HG02763 (cell line): Measurements from ENCODE around the gene GRK5.
"Not testable (repeated sequence)": the region's sequence is repeated elsewhere in the genome, so short reads cannot be mapped to it uniquely, and the experiment has no call there.

Experiments
- ATAC-seq: cut with Tn5 transposase; IDR thresholded peaks from one replicate; pipeline ENCODE4 v1.9.1; 2021; ENCODE audit warnings: mild to moderate bottlenecking, moderate library complexity; ENCODE audit not compliant: unreplicated experiment

Gene GRK5

DNA sequence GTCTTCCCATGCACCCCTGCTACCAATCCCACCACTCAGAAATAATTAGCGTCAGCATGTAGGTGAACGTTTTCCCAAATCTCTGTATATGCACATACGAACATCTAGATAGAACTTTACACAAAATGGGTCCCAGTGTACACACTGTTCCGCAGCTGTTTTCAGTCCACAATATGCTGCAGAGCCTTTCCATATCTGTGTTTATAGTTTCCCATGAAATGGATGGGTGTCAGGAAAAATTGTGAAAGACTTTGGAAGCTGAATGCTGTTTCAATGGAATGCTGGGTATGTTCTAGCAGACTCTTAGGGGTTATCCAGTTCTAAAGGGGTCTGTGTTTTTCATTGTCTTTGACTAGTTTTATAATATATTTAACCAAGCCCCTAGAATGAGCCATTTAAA is 13.8 kb downstream of the GRK5 start:
- no peak for ATAC-seq

DNA sequence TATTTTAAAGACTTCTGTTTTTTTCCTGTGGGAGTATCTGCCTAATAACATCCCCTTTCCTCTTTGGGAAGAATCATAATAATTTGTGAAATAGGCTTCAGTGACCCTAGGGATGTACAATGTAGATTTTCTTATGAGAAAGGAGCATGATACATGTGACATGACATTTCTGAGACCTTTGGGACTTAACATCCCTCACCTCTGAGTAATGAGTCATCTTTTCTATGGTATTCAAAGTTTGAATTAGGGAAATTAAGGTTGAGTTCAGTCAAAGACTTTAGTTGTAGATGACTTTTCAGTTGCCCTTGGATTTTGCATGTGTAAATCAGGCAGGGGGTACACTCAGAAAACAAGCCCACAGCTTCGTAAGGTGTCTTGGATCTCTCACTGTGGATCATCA is 14.3 kb downstream of the GRK5 start:
- no peak for ATAC-seq

DNA sequence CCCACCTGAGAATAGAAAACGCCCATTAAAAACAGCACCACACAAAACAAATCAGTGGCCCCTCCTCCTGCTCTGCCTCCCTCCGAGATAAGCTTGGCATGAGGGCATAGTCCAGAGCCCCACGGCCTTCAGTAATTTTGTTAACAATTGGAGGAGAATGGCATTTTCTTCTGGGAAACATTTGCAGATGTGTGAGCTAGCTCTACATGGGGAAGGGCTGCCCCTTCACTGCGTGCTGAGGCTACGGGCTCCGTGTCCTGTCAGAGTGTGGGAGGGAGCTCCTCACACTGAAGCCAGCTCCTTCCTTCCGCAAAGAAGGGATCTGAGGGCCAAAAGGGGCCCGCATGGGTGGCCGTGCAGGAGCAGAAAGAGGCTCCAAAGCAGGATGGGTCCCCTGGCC is 15.2 kb downstream of the GRK5 start:
- no peak for ATAC-seq

DNA sequence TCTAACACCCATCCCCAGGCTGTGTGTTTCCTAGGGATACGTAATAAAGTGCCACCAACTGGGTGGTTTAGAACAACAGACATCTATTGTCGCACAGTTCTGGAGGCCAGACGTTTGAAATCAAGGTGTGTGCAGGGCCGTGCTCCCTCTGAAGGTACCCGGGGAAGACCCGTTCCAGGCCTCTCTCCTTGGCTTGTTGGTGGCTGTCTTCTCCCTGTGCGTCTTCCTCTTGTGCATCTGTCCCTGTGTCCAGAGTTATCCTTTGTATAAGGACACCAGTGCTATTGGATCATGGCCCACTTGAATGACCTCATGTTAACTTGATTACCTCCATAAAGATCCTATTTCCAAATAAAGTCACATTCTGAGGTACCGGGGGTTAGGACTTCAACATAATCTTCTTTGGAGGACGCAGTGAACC is 15.6 kb downstream of the GRK5 start:
- ATAC-seq, result no peak

DNA sequence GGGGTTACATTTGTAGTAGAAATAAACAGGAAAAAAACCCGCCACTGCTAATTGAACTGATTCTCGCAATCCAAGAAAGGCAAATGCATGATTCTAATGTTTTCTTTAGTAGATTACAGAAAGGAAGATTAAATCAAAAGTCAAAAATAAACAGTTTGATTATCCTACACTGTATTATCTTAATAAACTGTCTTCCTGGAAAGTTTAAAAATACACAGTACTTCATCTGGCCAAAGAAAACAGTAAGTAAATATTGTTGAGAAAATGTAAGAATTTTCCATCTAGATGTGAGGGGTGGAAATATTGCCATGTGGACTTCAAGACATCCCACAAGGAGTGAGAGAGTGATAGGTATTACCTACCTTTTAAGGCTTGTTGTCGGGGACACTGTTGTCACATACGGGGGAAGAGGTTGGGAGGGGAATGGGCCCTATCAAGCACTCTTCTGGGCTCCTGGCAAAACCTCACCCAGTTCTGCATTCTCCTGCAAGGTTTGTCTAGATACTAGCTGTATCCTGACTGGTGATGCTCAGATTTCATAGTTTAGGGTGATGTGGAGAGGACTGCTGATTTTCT is 17.8 kb downstream of the GRK5 start:
- ATAC-seq, result no peak

DNA sequence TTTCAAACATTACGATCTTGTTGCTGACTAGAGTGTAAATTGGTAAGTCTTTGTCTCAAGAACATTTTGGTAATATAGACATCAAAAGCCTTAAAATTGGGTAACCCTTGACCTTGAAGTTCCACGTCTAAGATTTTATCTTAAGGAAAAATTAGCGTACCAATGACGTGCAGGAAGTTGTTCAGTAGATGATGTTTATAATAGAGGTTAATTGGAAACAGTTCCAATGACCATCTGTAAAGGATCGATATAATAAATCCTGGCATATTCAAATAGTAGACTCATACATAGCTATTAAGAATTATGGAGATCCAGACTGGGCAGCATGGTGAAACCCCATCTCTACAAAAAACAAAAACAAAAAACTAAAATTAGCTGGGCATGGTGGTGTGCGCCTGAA is 20.5 kb downstream of the GRK5 start:
- no peak for ATAC-seq

DNA sequence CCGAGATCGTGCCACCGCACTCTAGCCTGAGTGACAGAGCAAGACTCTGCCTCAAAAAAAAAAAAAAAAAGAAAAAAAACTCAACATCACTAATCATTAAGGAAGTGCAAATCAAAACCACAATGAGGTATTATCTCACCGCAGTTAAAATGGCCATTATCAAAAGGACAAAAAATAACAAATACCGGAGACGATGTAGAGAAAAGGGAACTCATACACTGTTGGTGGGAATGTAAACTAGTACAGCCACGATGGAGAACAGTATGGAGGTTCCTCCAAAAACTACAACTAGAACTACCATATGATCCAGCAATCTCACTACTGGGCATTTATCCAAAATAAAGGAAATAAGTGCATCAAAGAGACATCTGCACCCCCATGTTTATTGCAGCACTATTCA is 24.3 kb downstream of the GRK5 start:
- no peak for ATAC-seq

DNA sequence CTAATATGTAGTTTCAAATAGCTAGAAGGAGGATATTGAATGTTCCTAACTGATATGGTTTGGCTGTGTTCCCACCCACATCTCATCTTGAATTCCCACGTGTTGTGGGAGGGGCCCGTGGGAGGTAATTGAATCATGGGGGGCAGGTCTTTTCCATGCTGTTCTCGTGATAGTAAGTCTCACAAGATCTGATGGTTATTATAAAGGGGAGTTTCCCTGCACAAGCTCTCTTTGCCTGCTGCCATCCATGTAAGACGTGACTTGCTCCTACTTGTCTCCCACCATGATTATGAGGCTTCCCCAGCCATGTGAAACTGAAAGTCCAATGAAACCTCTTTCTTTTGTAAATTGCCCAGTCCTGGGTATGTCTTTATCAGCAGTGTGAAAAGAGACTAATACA is 25.1 kb downstream of the GRK5 start:
- ATAC-seq, result not testable (repeated sequence)

DNA sequence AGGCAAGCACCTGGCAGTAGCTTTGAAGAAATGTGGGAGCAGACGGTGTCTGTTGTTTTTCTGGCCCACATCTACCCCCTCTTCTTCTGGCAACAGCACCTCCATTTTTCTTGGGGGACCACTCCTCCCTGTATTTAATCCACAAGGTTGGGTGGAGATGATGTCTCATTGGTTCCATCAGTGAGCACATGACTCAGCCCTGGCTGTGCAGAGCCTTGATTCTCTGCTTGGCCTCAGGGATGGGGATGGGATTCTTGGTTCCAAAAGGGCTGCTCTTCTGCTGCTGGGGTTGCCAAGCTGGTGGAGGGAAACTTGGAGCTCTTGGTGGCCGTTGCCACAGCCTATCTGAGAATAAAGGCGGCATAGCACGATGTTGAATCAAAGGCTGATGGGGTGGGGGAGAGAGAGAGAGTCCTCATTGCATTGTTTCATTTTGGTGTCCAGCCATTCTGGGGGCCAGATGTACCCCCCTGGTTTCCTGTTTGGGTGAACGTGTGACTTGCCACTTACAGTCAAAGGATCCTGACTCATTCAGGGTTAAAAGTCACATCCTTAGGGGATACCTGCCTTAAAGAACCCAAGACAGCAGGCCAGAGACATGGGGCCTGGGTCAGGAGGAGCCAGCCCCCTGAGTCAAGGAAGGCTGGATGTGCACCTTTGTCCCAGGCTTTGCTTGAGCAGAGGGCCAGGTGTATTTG is 25.9 kb downstream of the GRK5 start:
- no peak for ATAC-seq

DNA sequence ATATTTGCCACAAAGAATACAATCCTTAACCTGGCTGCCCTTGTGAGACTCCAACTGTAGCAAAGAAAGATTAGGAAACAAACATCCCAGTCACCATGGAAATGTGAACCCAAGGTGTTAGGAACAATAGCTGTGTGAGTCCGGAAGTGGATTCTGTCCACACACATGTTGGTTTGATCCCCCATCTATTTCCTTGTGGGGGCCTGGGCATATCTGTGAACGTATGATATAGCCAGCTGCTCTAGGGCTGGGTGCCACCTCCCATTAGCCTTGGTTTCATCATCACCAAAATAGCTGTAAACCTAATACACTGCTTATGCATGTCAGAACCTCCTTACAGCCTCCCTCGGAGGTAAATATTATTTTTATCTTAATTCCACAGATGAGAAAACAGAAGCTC is 26.4 kb downstream of the GRK5 start:
- no peak for ATAC-seq

DNA sequence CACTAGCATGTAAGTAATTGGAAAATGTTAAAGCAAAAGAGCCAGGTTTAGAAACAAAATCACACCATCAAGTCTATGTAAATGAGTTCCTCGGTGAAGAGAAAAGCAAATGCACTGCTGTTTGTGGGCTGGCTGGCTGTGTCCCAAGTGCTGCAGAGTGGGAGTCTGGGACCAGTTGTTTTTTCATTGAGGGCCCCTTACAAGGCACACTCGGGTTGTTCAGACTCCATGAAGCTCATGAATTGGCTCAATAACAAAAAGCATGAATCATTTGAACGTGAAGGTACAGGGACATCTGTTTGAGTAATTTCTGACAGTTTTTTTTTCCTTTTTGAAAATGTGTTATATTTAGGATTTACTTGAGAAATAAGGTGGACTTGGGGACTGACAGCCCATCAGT is 28.0 kb downstream of the GRK5 start:
- no peak for ATAC-seq

DNA sequence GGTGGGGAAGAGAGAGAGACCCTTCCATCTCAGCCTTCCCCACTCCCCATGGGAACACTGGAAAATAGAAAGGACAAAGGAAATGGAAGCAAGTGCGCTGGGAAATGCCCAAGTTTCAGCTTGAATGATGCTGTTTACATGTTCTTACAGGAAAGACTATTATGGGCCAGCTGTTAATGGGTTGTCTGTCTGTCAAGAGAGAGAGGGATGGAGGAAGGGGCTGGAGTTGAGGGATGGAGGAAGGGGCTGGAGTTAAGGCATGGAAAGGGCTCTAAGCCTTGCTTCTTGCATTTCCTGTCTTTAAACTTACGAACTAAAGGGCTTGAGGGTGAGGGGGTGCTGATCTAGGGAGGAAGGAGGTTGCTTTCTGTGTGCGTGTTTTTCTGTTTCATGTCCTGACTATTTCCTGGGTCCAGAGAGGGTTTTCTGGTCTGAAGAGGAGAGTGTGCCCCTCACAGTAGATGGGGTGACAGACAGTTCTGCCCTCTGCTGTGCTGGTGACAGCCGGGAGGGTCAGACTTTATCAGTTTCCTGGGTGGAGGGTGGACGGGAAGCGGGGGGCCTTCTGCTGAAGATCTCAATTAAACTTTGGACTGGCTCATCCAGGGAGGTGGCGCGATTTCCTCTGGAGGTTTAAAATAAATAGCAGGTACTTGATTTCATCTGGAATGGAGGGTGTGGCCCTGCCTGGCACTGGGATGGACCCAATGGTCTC is 30.5 kb downstream of the GRK5 start:
- no peak for ATAC-seq

DNA sequence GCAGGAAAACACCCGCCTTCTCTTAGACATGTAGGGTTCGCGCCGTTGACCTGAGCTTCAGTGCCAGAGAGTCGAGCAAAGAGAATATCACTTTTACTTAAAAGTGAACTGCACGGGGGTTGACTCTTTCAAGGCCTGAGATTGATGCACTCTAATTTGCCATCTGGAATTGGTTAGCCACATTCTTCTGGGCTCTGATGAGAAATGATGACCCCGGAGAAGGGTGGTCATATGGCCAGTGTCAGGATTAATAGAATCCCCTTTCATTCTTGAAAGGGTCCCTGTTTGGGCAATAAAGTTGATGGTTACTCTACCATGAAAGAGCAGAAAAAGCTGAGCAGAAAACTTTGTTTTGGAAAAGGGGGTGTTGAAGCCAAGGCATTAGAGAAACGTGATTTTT is 31.2 kb downstream of the GRK5 start:
- no peak for ATAC-seq

DNA sequence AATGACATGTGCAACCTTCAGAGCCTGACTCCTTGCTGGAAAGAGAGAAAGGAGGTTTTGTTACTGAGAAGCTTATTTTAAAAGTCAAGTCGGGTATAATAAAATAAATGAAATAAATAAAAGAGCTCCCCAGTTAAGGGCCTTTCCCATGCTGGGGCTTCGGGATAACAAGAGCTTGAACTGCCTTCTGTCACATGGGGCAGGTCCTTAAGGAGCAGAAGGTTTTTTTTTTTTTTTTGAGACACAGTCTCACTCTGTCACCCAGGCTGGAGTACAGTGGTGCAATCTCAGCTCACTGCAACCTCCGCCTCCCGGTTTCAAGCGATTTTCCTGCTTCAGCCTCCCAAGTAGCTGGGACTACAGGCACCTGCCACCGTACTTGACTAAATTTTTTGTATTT is 31.6 kb downstream of the GRK5 start:
- not testable (repeated sequence) for ATAC-seq

DNA sequence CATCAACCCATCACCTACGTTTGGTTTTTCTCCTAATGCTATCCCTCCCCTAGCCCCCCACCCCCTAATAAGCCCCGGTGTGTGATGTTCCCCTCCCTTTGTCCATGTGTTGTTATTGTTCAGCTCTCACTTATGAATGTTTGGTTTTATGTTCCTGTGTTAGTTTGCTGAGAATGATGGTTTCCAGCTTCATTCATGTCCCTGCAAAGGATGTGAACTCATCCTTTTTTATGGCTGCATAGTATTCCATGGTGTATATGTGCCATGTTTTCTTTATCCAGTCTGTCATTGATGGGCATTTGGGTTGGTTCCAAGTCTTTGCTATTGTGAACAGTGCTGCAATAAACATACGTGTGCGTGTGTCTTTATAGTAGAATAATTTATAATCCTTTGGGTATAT is 32.3 kb downstream of the GRK5 start:
- ATAC-seq, result not testable (repeated sequence)

DNA sequence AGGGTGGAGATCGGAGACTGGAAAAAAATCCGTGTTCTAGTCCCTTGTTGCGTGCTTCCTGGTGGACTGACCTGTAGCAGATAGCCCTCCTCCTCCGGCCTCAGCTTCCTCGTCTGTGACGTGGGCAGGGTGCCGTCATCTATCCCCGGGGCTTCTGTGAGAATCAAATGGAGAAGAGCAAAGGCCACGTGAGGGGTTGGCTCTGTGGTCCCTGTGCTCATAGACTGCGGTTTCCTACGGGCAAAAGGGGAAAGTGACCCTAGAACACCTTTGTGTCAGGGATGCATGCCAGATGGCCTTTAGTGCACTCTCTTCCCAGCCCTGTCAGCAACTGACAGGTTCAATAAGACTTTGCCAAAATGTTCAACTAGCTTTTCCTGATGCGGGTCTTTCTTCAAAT is 33.7 kb downstream of the GRK5 start:
- ATAC-seq, result no peak

DNA sequence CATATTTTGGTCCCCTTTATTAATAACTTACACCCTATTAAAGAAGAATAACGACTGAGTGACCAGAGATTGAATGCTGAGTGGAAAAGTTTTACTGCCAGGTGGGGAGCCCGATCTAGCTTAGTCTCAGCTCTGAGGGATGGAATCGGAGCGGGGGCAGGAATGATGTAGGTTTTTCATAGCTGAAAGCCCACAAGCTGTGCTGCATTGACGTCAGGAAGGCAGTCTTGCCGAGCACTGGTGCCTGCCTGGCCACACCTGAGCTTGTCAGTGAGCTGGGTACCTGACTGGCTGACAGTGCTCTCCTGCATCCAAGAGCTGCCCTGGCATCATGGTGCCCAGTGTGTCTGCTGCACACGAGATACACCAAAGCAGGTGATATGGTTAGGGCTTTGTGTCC is 34.8 kb downstream of the GRK5 start:
- ATAC-seq, result no peak

DNA sequence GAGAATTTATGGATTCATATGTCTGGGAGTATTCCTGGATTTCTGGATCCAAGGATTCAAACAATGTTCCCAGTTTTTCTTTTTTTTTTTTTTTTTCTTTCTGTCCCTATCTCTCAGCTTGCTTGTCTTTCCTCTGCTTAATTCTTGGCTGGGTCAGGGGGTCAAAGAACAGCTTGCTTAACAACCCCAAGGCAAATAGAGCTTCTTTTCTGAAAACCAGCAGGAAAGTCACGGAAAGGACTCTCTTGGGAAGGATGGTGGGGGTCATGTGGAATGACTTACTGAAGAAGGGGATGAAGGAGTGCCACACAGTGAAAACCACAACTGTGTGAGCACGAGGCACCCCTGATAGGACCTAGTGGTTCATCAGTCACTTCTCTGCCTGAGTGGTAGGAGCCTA is 36.1 kb downstream of the GRK5 start:
- ATAC-seq, result no peak

DNA sequence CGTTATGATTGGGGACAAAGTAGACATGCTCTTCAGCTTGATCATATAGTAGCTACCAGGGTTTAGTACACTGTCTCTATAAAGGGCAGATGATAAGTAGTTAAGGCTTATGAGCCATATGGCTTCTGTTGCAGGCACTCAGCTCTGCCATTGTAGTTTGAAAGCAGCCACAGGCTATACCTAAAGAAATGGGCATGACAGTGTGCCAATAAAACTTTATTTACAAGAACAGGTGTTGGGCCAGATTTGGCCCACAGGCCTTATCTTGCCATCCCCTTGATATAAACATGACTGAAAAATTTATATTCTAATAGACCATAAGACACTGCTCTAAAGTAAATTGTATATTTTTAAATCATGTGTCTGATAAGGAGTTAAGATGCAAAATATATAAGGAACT is 36.6 kb downstream of the GRK5 start:
- no peak for ATAC-seq

DNA sequence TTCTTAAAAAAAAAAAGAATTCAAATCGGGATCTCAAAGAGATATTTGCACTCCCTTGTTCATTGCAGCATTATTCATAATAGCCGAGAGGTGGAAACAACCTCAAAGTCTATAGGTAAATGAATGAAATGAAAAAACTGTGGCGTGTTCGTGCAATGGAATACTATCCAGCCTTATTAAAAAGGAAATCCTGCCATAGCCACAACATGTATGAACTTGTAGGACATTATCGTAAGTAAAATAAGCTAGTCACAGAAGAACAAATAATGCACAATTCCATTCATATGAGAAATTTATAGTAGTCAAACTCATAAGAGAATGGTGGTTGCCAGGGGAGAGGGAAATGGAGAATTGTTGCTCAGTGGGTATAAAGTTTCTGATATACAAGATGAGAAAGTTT is 37.9 kb downstream of the GRK5 start:
- ATAC-seq, result no peak

DNA sequence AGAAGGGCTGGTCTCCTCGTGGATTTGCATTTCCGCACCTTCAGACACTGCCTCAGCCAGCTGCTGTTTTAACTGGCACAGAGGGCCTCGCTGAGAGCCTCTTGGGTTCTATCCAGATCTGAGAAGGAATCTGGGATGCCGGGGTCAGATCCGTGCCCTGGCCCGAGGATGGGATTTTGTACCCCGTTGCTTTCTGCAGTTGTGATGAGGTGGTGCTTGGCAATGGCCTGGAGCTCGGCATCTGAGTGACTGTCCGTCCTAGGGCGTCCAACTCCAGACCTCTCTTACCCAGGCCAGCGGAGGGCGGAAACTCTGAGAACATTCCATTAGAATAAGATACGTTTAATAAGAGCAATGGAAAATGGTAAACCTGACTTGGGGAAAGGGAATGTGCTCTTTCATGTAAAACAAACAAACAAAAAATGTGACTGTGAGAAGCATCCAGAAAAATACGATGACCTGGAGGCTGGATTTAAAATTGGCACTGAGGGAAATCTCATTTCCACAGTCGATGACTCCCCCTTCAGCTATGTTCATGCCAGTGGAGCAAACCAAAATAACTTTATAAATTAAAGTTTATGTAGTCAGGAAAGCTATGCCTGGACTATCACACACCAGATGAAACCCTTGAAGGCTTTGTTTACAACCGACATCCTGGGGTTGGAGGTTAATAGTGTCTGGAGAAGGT is 39.6 kb downstream of the GRK5 start:
- no peak for ATAC-seq

DNA sequence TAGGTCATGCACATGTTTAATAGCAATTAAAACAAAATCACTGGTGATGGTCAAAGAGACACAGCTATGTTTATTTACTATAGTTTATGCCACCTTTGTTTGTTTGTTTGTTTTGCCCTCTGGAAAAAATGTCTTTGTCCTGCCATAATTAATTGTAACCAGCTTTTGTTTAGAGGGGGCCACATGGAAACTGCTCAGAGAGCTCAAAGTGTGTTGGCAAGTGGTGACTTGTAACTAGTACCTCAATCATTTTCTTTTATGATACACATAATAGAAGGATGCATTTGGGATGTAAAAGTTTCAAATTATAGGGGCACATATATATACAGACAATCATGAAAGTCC is 40.2 kb downstream of the GRK5 start:
- no peak for ATAC-seq
